ENCODE measurements around the gene ZNF460. TPM values are rescaled to one million over a fixed set of nuclear protein-coding genes. Genes with fewer than 3 reads are reported as not detected.

The ZNF460 gene
- polyA plus RNA-seq, 3 donors: 2.8 to 4.5 (median 3.5) TPM

- Histone ChIP-seq H3K79me2 (ENCODE audit: insufficient read depth, low read length) (no peaks in the 10 kb centered on the region), H3K4me3 (replicated peaks in 1 of 3; ENCODE audit: low read depth in 2 of 3, low read length in 3 of 3) (no peak overlapping the region), H3K27me3 (ENCODE audit: control insufficient read depth in 2 of 2, insufficient read depth in 2 of 2, low read length in 2 of 2) (no peaks in the 10 kb centered on the region), H3K36me3 (replicated peaks in 1 of 2; ENCODE audit: control insufficient read depth in 1 of 2, insufficient read depth in 2 of 2, low read length in 2 of 2) (no peaks in the 10 kb centered on the region), H3K9ac (ENCODE audit: insufficient read depth, low read length, poor library complexity, severe bottlenecking) (no peak overlapping the region), H3K4me1 (ENCODE audit: control insufficient read depth in 1 of 2, insufficient read depth in 2 of 2, low read length in 2 of 2) (no peaks in the 10 kb centered on the region), H3K9me3 (replicated peaks in 1 of 2; ENCODE audit: control insufficient read depth in 1 of 2, insufficient read depth in 1 of 2, low read length in 2 of 2) (peaks cover 0 to 17% of the 10 kb centered on the region in 2 donors), H2AFZ (ENCODE audit: insufficient read depth, low read depth, low read length, poor library complexity, severe bottlenecking) (no peak overlapping the region), H4K20me1 (ENCODE audit: insufficient read depth, low read length) (no peaks in the 10 kb centered on the region), H3K4me2 (replicated peaks; ENCODE audit: extremely low read depth, low read length, poor library complexity, severe bottlenecking) (no peak overlapping the region), H3K27ac (ENCODE audit: low read depth in 1 of 2, low read length in 2 of 2) (no peak overlapping the region)
- no peak overlapping the region for H3K27ac Mint-ChIP-seq
- WGBS (ENCODE audit: insufficient coverage): no CpG with 5 or more reads among the region's 1 CpG
- peaks cover 0 to 4% (median 1%) of the 10 kb centered on the region in 3 donors for H3K27me3 Mint-ChIP-seq (ENCODE audit: low read depth in 3 of 3)
- no peak for TF ChIP-seq CTCF (IDR thresholded peaks at IDR 0.05)
- no peak overlapping the region for H3K4me3 Mint-ChIP-seq
- peaks cover 9 to 38% (median 21%) of the 10 kb centered on the region in 7 donors for H3K9me3 Mint-ChIP-seq
- DNase-seq: no peak
- intact Hi-C loops (cut with micrococcal nuclease): no loop called here
- no peaks in the 10 kb centered on the region for H3K36me3 Mint-ChIP-seq
- H3K4me1 Mint-ChIP-seq: peaks cover 2% of the 10 kb centered on the region
Measured at GRCh38 chr19:57233207-57233606, 47.1 kb upstream of the ZNF460 start.

- peak overlapping the region; percentile 72 to 92 for H3K27ac ChIP-seq (ENCODE audit: low read depth in 1 of 2, low read length in 2 of 2)
- H2AFZ ChIP-seq (ENCODE audit: insufficient read depth, low read depth, low read length, poor library complexity, severe bottlenecking): peak overlapping the region; percentile 100
- intact Hi-C loops (cut with micrococcal nuclease): loop anchor here (1.0 to 10.0 kb wide), 3 partner anchors 37 to 115 kb away; partner anchors contain the start of gene ZNF304 (in 1 of the 2)
- no peaks in the 10 kb centered on the region for H3K27me3 ChIP-seq (ENCODE audit: control insufficient read depth in 2 of 2, insufficient read depth in 2 of 2, low read length in 2 of 2)
- Mint-ChIP-seq H3K36me3 (peaks cover 13 to 19% of the 10 kb centered on the region in 2 donors), H3K9me3 (peaks cover 0 to 10% (median under 1%) of the 10 kb centered on the region in 7 donors), H3K27me3 (ENCODE audit: low read depth in 3 of 3) (peaks cover 0 to 2% (median under 1%) of the 10 kb centered on the region in 3 donors), H3K27ac (peak overlapping the region; percentile 86 to 96 (median 93)), H3K4me1 (peaks cover 21% of the 10 kb centered on the region), H3K4me3 (peak overlapping the region; percentile 88 to 94)
- H3K36me3 ChIP-seq (replicated peaks in 1 of 2; ENCODE audit: control insufficient read depth in 1 of 2, insufficient read depth in 2 of 2, low read length in 2 of 2): peaks cover 11 to 13% of the 10 kb centered on the region in 2 donors
- H3K9me3 ChIP-seq (replicated peaks in 1 of 2; ENCODE audit: control insufficient read depth in 1 of 2, insufficient read depth in 1 of 2, low read length in 2 of 2): no peaks in the 10 kb centered on the region
- peak overlapping the region; percentile 78 to 94 (median 81) for H3K4me3 ChIP-seq (replicated peaks in 1 of 3; ENCODE audit: low read depth in 2 of 3, low read length in 3 of 3)
- H4K20me1 ChIP-seq (ENCODE audit: insufficient read depth, low read length): no peaks in the 10 kb centered on the region
- H3K4me1 ChIP-seq (ENCODE audit: control insufficient read depth in 1 of 2, insufficient read depth in 2 of 2, low read length in 2 of 2): peaks cover 17 to 23% of the 10 kb centered on the region in 2 donors
- DNase-seq: no peak
- peaks cover 30% of the 10 kb centered on the region for H3K79me2 ChIP-seq (ENCODE audit: insufficient read depth, low read length)
- H3K4me2 ChIP-seq (replicated peaks; ENCODE audit: extremely low read depth, low read length, poor library complexity, severe bottlenecking): peak overlapping the region; percentile 85
- H3K9ac ChIP-seq (ENCODE audit: insufficient read depth, low read length, poor library complexity, severe bottlenecking): peak overlapping the region; percentile 89
- 21% methylated on average over 11 of the region's 12 CpGs for WGBS (ENCODE audit: insufficient coverage)
- TF ChIP-seq CTCF (IDR thresholded peaks at IDR 0.05): no peak
Measured at GRCh38 chr19:57239982-57240310, 40.3 kb upstream of the ZNF460 start.
